ENCODE results near the gene TUBA1C. TPM values are rescaled to one million over a fixed set of nuclear protein-coding genes. Genes with fewer than 3 reads are reported as not detected.

TUBA1C gene
- polyA plus RNA-seq, 1 donor (not counting 4 experiments of a cell fraction or from before 2014, with no cell fraction given) = 1,922 TPM

DNA sequence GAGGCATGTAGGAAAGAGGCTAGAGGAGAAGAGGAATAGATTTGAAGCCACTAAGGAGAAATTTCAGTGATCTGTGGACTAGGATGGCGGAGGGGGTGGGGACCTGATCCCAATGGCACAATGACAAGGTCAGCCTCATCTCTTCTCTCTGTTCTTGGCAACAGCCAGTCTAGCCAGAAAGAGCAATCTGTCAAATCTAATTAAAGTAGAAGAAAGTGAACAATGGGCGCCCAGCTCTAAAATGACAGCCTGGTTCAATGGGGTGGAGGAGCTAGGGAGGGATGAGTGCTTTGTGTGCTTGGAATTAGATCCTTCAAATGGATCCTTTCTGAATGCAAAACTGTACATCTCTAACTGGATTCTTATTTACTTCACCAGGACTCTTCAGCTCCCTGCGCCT lies 37.2 kb upstream of the TUBA1C start:
- dilution Hi-C loops (cut with MboI; ENCODE audit: extremely low pct_ligation_motif_present, low sequenced_read_pairs) = no loop called here
- Histone ChIP-seq H3K9me3 (ENCODE audit: control insufficient read depth, low read depth, low read length) (no peaks in the 10 kb centered on the region), H3K79me2 (ENCODE audit: control insufficient read depth, insufficient read depth, low read length) (no peaks in the 10 kb centered on the region), H4K20me1 (ENCODE audit: control insufficient read depth, extremely low read depth, insufficient read depth, low read length) (no peaks in the 10 kb centered on the region), H3K27ac (ENCODE audit: control insufficient read depth, insufficient read depth, low read length) (no peak overlapping the region), H2AFZ (ENCODE audit: control insufficient read depth, low read length) (no peak overlapping the region), H3K36me3 (ENCODE audit: control insufficient read depth in 2 of 2, extremely low read depth in 1 of 2, insufficient read depth in 2 of 2, low read length in 2 of 2) (no peaks in the 10 kb centered on the region), H3K9me1 (ENCODE audit: control insufficient read depth, extremely low read depth, insufficient read depth, low read length) (no peaks in the 10 kb centered on the region), H3K4me1 (ENCODE audit: control insufficient read depth, extremely low read depth, insufficient read depth, low read length) (peaks cover 2% of the 10 kb centered on the region), H3K4me2 (ENCODE audit: control insufficient read depth, extremely low read depth, insufficient read depth, low read depth, low read length) (no peak overlapping the region), H3K27me3 (ENCODE audit: control insufficient read depth, extremely low read depth, insufficient read depth, low read length) (no peaks in the 10 kb centered on the region), H3K9ac (ENCODE audit: control insufficient read depth, extremely low read depth, insufficient read depth, low read length) (no peak overlapping the region), H3K4me3 (ENCODE audit: control insufficient read depth in 2 of 3, extremely low read depth in 1 of 3, insufficient read depth in 2 of 3, low read depth in 1 of 3, low read length in 3 of 3) (no peak overlapping the region)
- TF ChIP-seq, protein P1, sequence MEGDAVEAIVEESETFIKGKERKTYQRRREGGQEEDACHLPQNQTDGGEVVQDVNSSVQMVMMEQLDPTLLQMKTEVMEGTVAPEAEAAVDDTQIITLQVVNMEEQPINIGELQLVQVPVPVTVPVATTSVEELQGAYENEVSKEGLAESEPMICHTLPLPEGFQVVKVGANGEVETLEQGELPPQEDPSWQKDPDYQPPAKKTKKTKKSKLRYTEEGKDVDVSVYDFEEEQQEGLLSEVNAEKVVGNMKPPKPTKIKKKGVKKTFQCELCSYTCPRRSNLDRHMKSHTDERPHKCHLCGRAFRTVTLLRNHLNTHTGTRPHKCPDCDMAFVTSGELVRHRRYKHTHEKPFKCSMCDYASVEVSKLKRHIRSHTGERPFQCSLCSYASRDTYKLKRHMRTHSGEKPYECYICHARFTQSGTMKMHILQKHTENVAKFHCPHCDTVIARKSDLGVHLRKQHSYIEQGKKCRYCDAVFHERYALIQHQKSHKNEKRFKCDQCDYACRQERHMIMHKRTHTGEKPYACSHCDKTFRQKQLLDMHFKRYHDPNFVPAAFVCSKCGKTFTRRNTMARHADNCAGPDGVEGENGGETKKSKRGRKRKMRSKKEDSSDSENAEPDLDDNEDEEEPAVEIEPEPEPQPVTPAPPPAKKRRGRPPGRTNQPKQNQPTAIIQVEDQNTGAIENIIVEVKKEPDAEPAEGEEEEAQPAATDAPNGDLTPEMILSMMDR (optimal IDR thresholded peaks at IDR 0.05 in 1 of 3, IDR thresholded peaks at IDR 0.05 in 1 of 3, conservative IDR thresholded peaks at IDR 0.05 in 1 of 3; ENCODE audit: extremely low read depth in 1 of 3, insufficient read depth in 2 of 3, low read length in 3 of 3) = no peak
- no peak for TF ChIP-seq EZH2 (IDR thresholded peaks at IDR 0.05; ENCODE audit: low read length)
- DNase-seq (ENCODE audit: low read depth, low spot score) (no peak), FAIRE-seq (no peak)

DNA sequence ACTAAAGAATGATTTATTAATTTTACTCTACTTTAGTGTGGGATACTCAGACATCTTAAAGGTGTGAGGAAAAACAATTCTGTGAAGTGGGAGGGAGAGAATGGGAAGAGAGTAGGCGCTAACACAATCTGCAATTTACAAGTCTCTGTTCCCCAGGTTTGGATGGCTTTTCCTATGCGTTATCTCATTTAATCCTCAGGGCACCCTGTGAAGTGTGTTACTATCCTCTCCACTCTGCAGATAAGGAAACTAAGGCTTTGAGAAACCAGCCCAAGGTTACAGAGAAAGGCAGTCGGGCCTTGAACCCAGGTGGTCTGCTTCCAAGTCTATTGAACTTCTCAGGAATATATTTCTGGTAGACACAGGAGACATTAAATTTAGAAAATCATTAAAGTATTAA lies 36.2 kb upstream of the TUBA1C start:
- Histone ChIP-seq H3K79me2 (ENCODE audit: control insufficient read depth, insufficient read depth, low read length) (no peaks in the 10 kb centered on the region), H3K27me3 (ENCODE audit: control insufficient read depth, extremely low read depth, insufficient read depth, low read length) (no peaks in the 10 kb centered on the region), H3K27ac (ENCODE audit: control insufficient read depth, insufficient read depth, low read length) (no peak overlapping the region), H3K9ac (ENCODE audit: control insufficient read depth, extremely low read depth, insufficient read depth, low read length) (no peak overlapping the region), H3K4me3 (ENCODE audit: control insufficient read depth in 2 of 3, extremely low read depth in 1 of 3, insufficient read depth in 2 of 3, low read depth in 1 of 3, low read length in 3 of 3) (no peak overlapping the region), H2AFZ (ENCODE audit: control insufficient read depth, low read length) (no peak overlapping the region), H3K9me3 (ENCODE audit: control insufficient read depth, low read depth, low read length) (no peaks in the 10 kb centered on the region), H3K4me2 (ENCODE audit: control insufficient read depth, extremely low read depth, insufficient read depth, low read depth, low read length) (no peak overlapping the region), H4K20me1 (ENCODE audit: control insufficient read depth, extremely low read depth, insufficient read depth, low read length) (no peaks in the 10 kb centered on the region), H3K36me3 (ENCODE audit: control insufficient read depth in 2 of 2, extremely low read depth in 1 of 2, insufficient read depth in 2 of 2, low read length in 2 of 2) (no peaks in the 10 kb centered on the region), H3K4me1 (ENCODE audit: control insufficient read depth, extremely low read depth, insufficient read depth, low read length) (no peaks in the 10 kb centered on the region), H3K9me1 (ENCODE audit: control insufficient read depth, extremely low read depth, insufficient read depth, low read length) (no peaks in the 10 kb centered on the region)
- FAIRE-seq (no peak), DNase-seq (ENCODE audit: low read depth, low spot score) (no peak)
- dilution Hi-C loops (cut with MboI; ENCODE audit: extremely low pct_ligation_motif_present, low sequenced_read_pairs) = no loop called here
- TF ChIP-seq, protein P1 (optimal IDR thresholded peaks at IDR 0.05 in 1 of 3, IDR thresholded peaks at IDR 0.05 in 1 of 3, conservative IDR thresholded peaks at IDR 0.05 in 1 of 3; ENCODE audit: extremely low read depth in 1 of 3, insufficient read depth in 2 of 3, low read length in 3 of 3) = no peak
- no peak for TF ChIP-seq EZH2 (IDR thresholded peaks at IDR 0.05; ENCODE audit: low read length)
